HEK293 (cell line): ENCODE results near the gene KLC4.
A peak's percentile ranks its signal among the peaks of the same experiment; 100 is the strongest.

Source experiments
- BCL11A ChIP-seq: fragments of 450-650 bp; formaldehyde crosslinking; IDR thresholded peaks from 2 replicates; pipeline ENCODE4 v1.5.1; 2016; ENCODE audit warnings: low read depth, missing biosample characterization, missing genetic modification characterization
- CTCF ChIP-seq: fragments of 450-650 bp; formaldehyde crosslinking; IDR thresholded peaks from 2 replicates; pipeline ENCODE4 v1.5.1; 2016; ENCODE audit warnings: missing biosample characterization, missing genetic modification characterization
- GLIS2 ChIP-seq: fragments of 450-650 bp; formaldehyde crosslinking; IDR thresholded peaks from 2 replicates; pipeline ENCODE4 v1.5.1; 2016; ENCODE audit warnings: missing biosample characterization, missing genetic modification characterization
- HOXD13 ChIP-seq: sonication (generic); formaldehyde crosslinking; IDR thresholded peaks from 2 replicates; pipeline ENCODE4 v1.8.0; 2022; ENCODE audit warnings: missing genetic modification reagents, borderline replicate concordance
- KLF1 ChIP-seq: fragments of 450-650 bp; formaldehyde crosslinking; IDR thresholded peaks from 2 replicates; pipeline ENCODE4 v1.5.1; 2016; ENCODE audit warnings: missing biosample characterization, missing genetic modification characterization
- KLF17 ChIP-seq: fragments of 450-650 bp; formaldehyde crosslinking; IDR thresholded peaks from 2 replicates; pipeline ENCODE4 v1.5.1; 2016; ENCODE audit warnings: missing biosample characterization, missing genetic modification characterization
- MEIS1 ChIP-seq: sonication (generic); formaldehyde crosslinking; IDR thresholded peaks from 2 replicates; pipeline ENCODE4 v1.8.1; 2022; ENCODE audit warnings: missing genetic modification reagents, mild to moderate bottlenecking, borderline replicate concordance
- SALL2 ChIP-seq: fragments of 450-650 bp; formaldehyde crosslinking; IDR thresholded peaks from 2 replicates; pipeline ENCODE4 v1.5.0; 2017; ENCODE audit warnings: missing biosample characterization, mild to moderate bottlenecking, missing genetic modification characterization, borderline replicate concordance
- TCF7L2 ChIP-seq: IDR thresholded peaks from 2 replicates; pipeline ENCODE4 v1.6.1; 2011; ENCODE audit warnings: low read depth, mild to moderate bottlenecking, inconsistent platforms, low read length, moderate library complexity, borderline replicate concordance
- ZBTB44 ChIP-seq: fragments of 450-650 bp; IDR thresholded peaks from 2 replicates; pipeline ENCODE4 v1.5.1; 2018; ENCODE audit warnings: missing biosample characterization, mild to moderate bottlenecking, missing genetic modification characterization
- ZBTB49 ChIP-seq: fragments of 450-650 bp; formaldehyde crosslinking; IDR thresholded peaks from 2 replicates; pipeline ENCODE4 v1.5.1; 2016; ENCODE audit warnings: missing biosample characterization, missing genetic modification characterization, low read depth
- ZBTB7A ChIP-seq: fragments of 450-650 bp; formaldehyde crosslinking; IDR thresholded peaks from 2 replicates; pipeline ENCODE4 v1.5.1; 2016; ENCODE audit warnings: low read depth, missing biosample characterization, missing genetic modification characterization
- ZIC2 ChIP-seq: fragments of 450-650 bp; formaldehyde crosslinking; IDR thresholded peaks from 2 replicates; pipeline ENCODE4 v1.5.1; 2016; ENCODE audit warnings: missing biosample characterization, missing genetic modification characterization
- ZNF121 ChIP-seq: fragments of 450-650 bp; formaldehyde crosslinking; IDR thresholded peaks from 2 replicates; pipeline ENCODE4 v1.5.1; 2016; ENCODE audit warnings: missing biosample characterization, missing genetic modification characterization
- ZNF169 ChIP-seq: fragments of 450-650 bp; formaldehyde crosslinking; IDR thresholded peaks from 2 replicates; pipeline ENCODE4 v1.5.1; 2016; ENCODE audit warnings: missing biosample characterization, missing genetic modification characterization
- ZNF19 ChIP-seq: fragments of 450-650 bp; formaldehyde crosslinking; IDR thresholded peaks from 2 replicates; pipeline ENCODE4; 2016; ENCODE audit warnings: missing biosample characterization, missing genetic modification characterization, low read depth
- ZNF248 ChIP-seq: fragments of 450-650 bp; formaldehyde crosslinking; IDR thresholded peaks from 2 replicates; pipeline ENCODE4 v1.5.1; 2017; ENCODE audit warnings: missing biosample characterization, missing genetic modification characterization
- ZNF274 ChIP-seq, 2 experiments: fragments of 200-500 bp in 1 of 2; fragments of 450-650 bp in 1 of 2; sonication (Bioruptor generic) in 1 of 2; formaldehyde crosslinking in 1 of 2; IDR thresholded peaks; 2 replicates each; pipeline versions ENCODE4 v1.5.1 to v1.6.1; 2014 to 2016; ENCODE audit warnings: borderline replicate concordance in 1 of 2, inconsistent platforms in 1 of 2, low read length in 1 of 2, missing biosample characterization in 1 of 2, missing genetic modification characterization in 1 of 2
- ZNF292 ChIP-seq: fragments of 450-650 bp; formaldehyde crosslinking; IDR thresholded peaks from 2 replicates; pipeline ENCODE4 v1.5.1; 2016; ENCODE audit warnings: low read depth, missing biosample characterization, missing genetic modification characterization, borderline replicate concordance
- ZNF37A ChIP-seq: fragments of 450-650 bp; IDR thresholded peaks from 2 replicates; pipeline ENCODE4 v1.5.1; 2018; ENCODE audit warnings: missing biosample characterization, missing genetic modification characterization
- ZNF394 ChIP-seq: fragments of 450-650 bp; formaldehyde crosslinking; IDR thresholded peaks from 2 replicates; pipeline ENCODE4 v1.5.1; 2016; ENCODE audit warnings: missing biosample characterization, missing genetic modification characterization, mild to moderate bottlenecking, moderate library complexity, borderline replicate concordance
- ZNF404 ChIP-seq: fragments of 450-650 bp; formaldehyde crosslinking; IDR thresholded peaks from 2 replicates; pipeline ENCODE4 v1.5.1; 2017; ENCODE audit warnings: missing biosample characterization, missing genetic modification characterization
- ZNF423 ChIP-seq: fragments of 450-650 bp; formaldehyde crosslinking; IDR thresholded peaks from 2 replicates; pipeline ENCODE4 v1.5.1; 2016; ENCODE audit warnings: missing biosample characterization, missing genetic modification characterization
- ZNF473 ChIP-seq: fragments of 450-650 bp; formaldehyde crosslinking; IDR thresholded peaks from 2 replicates; pipeline ENCODE4 v1.5.1; 2017; ENCODE audit warnings: missing biosample characterization, missing genetic modification characterization
- ZNF521 ChIP-seq: fragments of 450-650 bp; formaldehyde crosslinking; IDR thresholded peaks from 2 replicates; pipeline ENCODE4 v1.5.1; 2017; ENCODE audit warnings: missing biosample characterization, mild to moderate bottlenecking, missing genetic modification characterization
- ZNF529 ChIP-seq: fragments of 450-650 bp; formaldehyde crosslinking; IDR thresholded peaks from 2 replicates; pipeline ENCODE4 v1.5.1; 2017; ENCODE audit warnings: missing genetic modification characterization, missing biosample characterization; ENCODE audit not compliant: insufficient replicate concordance
- ZNF596 ChIP-seq: fragments of 450-650 bp; IDR thresholded peaks from 2 replicates; pipeline ENCODE4 v1.5.0; 2018; ENCODE audit warnings: missing biosample characterization, mild to moderate bottlenecking, missing genetic modification characterization, moderate library complexity
- ZNF654 ChIP-seq: fragments of 450-650 bp; formaldehyde crosslinking; IDR thresholded peaks from 2 replicates; pipeline ENCODE4 v1.5.1; 2016; ENCODE audit warnings: low read depth, missing biosample characterization, missing genetic modification characterization
- ZNF670 ChIP-seq: fragments of 450-650 bp; formaldehyde crosslinking; IDR thresholded peaks from 2 replicates; pipeline ENCODE4 v1.5.1; 2016; ENCODE audit warnings: missing biosample characterization, missing genetic modification characterization, low read depth
- ZSCAN23 ChIP-seq: fragments of 450-650 bp; formaldehyde crosslinking; IDR thresholded peaks from 2 replicates; pipeline ENCODE4 v1.5.1; 2016; ENCODE audit warnings: missing biosample characterization, missing genetic modification characterization
- TF ChIP-seq, protein P1 (sequence below): fragments of 450-650 bp; formaldehyde crosslinking; IDR thresholded peaks from 2 replicates; pipeline ENCODE4 v1.5.1; 2016; ENCODE audit warnings: missing biosample characterization, missing genetic modification characterization

KLC4 gene

GRCh38 chr6:43021270-43022047 is 38.0 kb upstream of the KLC4 start, which contains the start of gene RRP36 (continued):
- TF ChIP-seq KLF17 (0 out of 2 replicates have a peak, but pooled peaks have one; percentile 17), ZNF248 (no peak), ZSCAN23 (tag by site-specific recombination) (no peak), ZNF529 (no peak), GLIS2 (tag by site-specific recombination) (peak; percentile 91), BCL11A (no peak), KLF1 (tag by site-specific recombination) (no peak), SALL2 (no peak), HOXD13 (CRISPR knock-in tag) (no peak), ZNF394 (tag by site-specific recombination) (no peak), ZNF473 (tag by site-specific recombination) (no peak), ZNF521 (tag by site-specific recombination) (no peak), ZBTB49 (tag by site-specific recombination) (no peak), ZNF404 (no peak), MEIS1 (no peak), ZNF274 (IDR thresholded peaks at IDR 0.05; ENCODE audit: low read length) (no peak), ZNF274 (tag by site-specific recombination; IDR thresholded peaks at IDR 0.05; ENCODE audit: borderline replicate concordance) (no peak), ZNF37A (tag by site-specific recombination) (no peak), ZNF596 (tag by site-specific recombination) (no peak), ZBTB7A (tag by site-specific recombination) (no peak), ZNF19 (tag by site-specific recombination) (no peak), ZNF670 (tag by site-specific recombination) (no peak), ZNF292 (tag by site-specific recombination) (no peak), ZBTB44 (tag by site-specific recombination) (no peak), ZNF121 (tag by site-specific recombination) (no peak), ZNF654 (tag by site-specific recombination) (no peak), ZNF169 (no peak), ZIC2 (tag by site-specific recombination) (no peak), CTCF (tag by site-specific recombination) (no peak), ZNF423 (tag by site-specific recombination) (no peak), TCF7L2 (no peak)
- TF ChIP-seq, protein P1, sequence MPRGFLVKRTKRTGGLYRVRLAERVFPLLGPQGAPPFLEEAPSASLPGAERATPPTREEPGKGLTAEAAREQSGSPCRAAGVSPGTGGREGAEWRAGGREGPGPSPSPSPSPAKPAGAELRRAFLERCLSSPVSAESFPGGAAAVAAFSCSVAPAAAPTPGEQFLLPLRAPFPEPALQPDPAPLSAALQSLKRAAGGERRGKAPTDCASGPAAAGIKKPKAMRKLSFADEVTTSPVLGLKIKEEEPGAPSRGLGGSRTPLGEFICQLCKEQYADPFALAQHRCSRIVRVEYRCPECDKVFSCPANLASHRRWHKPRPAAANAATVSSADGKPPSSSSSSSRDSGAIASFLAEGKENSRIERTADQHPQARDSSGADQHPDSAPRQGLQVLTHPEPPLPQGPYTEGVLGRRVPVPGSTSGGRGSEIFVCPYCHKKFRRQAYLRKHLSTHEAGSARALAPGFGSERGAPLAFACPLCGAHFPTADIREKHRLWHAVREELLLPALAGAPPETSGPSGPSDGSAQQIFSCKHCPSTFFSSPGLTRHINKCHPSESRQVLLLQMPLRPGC (tag by site-specific recombination), result no peak
